HTR-8/SVneo (cell line): ENCODE measurements around the gene FAM240B.

ENCODE experiments used
- DNase-seq: peaks from one replicate; pipeline ENCODE4 v3.0.0; 2011; ENCODE audit warnings: low spot score, mixed read lengths; ENCODE audit not compliant: insufficient read length
- FAIRE-seq: peaks from 2 replicates; lab custom pipeline; 2011; peaks lifted over from hg19 to GRCh38; lab: Jason Lieb, UNC

FAM240B gene

DNA sequence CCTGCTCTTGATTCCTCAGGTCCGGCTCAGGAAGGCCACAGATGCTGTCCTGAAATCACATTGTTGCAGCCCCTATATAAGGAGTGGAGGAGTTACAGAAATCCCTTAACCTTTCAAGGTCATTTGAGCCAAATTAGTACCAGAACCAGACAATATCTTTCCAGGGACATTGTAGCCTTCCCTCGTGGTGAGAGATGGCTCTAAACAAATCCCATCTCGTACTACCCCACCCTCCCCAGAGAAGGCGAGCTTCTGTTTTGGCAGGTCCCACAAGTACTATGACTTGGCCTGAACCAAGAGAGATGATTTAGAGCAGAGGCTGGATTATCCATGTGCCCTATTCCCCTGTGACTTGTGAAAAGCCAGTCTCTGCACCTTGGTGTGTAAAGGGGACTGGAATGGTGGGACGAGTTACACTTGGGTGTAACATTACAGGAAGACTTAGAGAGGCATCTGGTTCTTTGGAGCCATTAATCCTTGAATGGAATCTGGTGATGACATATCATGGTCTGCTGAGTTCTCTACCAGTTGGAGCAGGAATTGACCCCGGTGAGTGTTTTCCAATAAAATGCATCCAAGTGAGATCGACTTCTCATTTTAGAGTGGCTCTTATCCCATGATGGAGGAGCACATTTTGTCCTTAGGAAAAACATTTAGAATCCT, at the start of gene FAM240B:
FAM240B (minus strand) TSS at position 51 of the 663 bp plus-strand sequence. CDS start 16,134 bp downstream, outside the sequence.
- DNase-seq (no peak), FAIRE-seq (no peak)

DNA sequence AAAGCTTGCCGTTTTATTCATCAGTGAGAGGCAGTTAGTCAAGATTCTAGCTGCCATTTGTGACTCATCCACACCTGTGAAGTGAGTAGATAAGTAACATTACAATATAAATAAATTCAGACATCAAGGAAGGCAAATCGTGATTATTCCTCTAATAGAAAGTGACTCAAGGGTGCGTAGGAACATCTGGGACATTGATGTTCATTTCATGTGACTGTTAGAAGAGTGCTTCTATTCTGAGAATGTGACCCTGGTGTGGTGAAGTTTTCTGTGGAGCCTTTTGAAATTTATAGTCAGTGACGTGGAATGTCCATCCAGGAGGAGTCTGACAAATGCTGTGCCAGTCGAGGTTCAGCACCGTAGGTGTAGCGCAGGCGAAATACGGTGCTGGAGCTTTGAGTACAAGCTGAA, 48.4 kb upstream of the FAM240B start:
- no peak for DNase-seq
- no peak for FAIRE-seq

DNA sequence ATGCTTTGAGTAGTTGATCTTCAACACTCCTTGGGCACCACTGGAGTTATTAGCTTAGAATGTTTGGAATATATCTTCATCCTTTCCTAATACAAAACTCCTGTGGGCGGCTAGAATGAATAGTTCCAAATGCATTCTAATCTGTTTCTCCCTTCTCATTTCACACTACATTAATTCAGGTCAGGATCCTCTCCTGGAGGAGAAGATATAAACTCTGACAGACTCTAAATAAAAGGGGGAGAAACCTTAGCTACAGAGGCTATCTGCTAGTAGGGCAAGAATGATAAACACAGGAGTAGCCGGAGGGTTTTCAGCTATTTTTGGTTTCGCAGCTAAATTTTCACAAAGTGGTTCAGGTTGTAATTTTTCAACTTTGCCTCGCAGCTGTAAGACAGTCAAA, 45.2 kb upstream of the FAM240B start:
- DNase-seq = no peak
- no peak for FAIRE-seq

DNA sequence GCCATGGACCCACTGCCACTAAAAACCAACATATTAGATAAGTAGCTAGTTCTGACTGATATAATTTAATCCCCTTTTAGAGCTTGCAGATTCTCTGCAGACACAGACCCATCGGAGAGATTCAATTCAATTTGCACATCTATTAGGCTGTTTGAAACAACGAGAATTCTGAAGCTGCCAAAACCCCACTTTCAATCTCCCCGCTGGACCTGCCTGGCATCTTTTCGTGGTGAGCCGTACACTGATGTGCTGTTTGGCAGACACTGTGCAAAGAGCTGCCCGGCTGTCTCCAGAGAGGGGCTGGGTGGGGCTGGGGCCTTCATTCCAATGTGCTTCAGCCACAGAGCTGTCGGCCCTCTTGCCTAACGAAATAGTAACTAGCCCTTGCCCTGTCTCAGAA, 42.1 kb upstream of the FAM240B start:
- FAIRE-seq (no peak), DNase-seq (no peak)

DNA sequence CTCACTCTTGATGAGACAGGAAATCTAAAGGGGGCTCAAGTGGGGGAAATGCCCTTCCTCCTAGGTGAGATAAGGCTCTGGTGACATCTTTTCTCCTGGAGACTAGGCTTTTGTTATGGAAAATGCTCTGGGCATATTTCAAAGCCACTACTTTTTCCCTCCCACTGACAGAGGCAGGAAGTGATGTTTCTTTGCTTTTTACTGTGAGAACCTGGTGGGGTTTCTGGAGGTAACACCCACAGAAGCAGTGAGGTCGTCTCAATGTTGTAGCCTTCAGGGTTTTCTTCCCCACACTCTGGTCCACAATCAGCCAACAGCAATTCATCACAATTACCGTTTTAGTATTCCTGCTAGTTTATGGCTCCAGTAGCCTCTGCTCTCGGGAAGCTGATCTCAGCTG, 41.4 kb upstream of the FAM240B start:
- no peak for DNase-seq
- FAIRE-seq = no peak

DNA sequence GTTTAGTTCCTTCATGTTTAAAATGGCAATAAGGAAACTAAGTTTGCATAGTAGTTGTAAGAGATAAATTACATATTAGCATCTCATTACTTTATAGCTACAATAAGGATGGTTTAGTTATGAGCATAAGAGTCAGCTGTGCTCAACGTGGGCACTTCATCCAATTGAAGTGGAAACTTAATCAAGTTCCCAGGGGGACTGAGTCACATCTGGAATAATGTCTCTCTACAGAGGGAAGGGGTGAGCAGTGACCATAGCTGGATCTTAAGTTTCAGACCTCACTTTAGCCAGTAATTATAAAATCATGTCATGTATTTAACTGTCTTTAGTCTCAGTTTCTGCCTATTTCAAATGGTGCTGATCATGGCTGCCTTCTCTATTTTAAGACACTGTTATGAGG, 36.8 kb upstream of the FAM240B start:
- FAIRE-seq (no peak), DNase-seq (no peak)

DNA sequence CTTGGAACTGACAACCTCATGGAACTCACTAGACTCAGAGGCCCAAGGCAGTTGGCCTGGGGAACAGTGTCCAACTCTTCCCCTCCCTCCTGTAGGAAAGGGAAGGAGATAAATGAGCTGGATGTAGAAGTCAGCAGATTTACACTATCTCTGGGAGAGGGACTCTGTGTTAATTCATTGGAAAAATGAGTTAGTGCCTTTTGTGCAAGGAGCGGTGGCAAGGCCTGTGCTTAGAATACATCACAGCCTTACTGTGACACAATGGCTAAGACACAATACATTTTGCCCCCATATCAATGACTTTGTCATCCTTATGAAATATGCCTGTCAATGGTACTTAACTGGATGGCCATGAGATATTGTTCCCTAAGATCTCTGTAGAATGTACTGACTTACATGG, 28.0 kb upstream of the FAM240B start:
- DNase-seq (no peak), FAIRE-seq (no peak)

DNA sequence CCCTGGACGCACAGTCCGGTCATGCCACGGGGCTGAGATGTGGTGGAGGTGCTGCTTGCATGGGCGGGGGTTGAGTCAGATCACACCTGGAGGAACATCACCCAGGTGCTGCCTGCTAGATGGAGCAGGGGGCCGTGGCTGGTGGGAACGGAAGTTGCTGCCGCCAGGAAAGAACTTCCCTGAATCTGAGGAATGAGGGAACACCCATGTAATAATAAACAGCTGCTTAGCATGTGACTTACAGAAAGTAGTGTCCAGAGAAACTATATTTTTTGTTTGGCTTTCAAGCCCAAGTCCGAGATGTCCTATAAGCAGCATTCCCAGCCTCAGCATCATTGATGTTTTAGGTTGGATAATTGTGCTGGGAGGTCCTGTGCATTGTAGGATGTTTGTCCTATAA, 27.1 kb upstream of the FAM240B start:
- FAIRE-seq = no peak
- no peak for DNase-seq

DNA sequence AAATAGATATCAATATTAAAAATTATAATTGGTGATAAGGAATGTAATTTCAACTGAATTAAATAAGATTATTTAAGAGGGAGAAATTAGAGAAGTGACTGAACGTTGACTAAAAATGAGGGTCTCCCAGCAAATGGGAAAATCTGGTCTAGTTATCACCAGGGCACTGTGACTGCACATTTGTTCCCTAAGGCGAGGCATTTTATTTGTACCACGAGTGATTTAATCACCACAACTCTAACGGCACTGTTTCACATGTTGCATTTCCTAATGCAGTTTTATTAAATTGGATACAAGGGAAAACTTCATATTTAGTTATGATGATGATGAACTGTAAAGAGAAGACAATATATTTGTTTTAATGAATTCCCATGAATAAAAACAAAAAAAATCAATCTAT, 26.4 kb upstream of the FAM240B start:
- FAIRE-seq (no peak), DNase-seq (no peak)

DNA sequence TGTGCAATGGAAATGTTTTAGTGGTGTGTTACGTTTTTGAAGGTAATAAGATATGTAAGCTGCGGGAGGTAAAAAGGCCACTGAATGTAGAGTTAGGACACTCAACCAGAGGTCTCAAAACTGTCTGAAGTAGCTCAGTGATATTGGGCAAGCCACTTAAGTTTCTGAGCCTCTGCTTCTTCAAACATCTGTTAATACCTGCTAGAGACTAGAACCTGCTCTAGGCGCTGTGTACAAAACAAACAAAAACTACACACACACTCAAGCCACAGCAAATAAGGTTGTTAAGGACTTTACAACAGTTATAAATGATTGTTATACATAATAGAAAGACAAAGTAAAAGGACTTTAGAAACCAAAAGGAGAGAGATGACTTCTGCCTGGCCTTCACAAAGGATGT, 24.6 kb upstream of the FAM240B start:
- DNase-seq (no peak), FAIRE-seq (no peak)

DNA sequence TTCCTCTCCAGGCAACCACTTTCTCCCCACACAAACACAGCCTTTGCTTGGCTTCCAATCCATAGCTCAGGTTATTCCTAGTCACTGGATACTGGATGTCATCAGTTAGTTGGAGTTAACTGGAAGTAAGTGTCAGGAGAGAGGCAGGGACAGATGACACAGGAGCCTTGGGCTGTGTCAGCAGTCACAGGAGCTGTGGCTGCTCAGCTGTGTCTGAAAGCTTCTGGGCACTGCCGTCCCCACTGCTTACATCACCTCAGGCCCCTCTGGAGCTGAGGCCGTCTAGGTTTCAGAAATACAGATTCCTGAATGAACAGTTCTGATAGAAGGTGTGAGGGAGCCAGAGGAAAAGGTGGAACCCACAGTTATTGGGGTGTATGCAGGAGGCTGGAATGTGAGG, 17.3 kb upstream of the FAM240B start:
- no peak for FAIRE-seq
- no peak for DNase-seq

DNA sequence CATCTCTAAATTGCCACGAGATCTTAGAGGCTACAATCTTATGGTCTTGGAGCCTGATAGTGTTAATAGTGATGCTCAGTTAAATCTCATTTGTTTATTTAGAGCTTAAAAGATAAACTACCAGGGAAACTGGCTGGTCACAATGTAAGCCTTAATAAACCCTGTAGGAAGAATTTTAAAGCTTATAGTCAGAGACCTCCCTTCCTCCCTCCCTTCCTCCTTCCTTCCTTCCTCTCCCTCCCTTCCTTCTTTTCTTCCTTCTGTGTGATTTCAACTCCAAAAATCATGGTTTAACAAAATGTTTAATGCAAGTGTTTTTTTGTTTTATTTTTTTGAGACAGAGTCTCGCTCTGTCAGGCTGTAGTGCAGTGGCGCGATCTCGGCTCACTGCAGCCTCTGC, 14.9 kb upstream of the FAM240B start:
- DNase-seq (no peak), FAIRE-seq (no peak)

DNA sequence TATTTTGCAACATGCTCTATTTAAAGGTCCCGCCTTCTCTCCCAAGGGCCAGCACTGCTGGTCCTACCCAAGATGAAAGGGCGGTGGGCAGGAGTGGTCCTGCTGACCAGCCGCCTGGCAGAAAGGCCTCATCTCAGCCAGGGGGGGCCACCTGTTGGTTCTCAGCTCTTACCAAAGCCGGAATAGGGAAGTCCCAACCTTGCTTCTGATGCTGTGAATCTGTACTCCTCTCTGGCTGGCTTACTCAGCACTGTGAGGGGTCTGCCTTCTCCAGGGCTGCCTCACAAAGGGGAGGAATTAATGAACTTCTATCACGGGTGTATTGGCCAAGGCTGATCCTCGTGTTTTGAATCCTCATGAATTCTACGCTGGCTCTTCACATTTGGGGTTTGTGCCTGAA, 13.6 kb upstream of the FAM240B start:
- no peak for DNase-seq
- FAIRE-seq = no peak

DNA sequence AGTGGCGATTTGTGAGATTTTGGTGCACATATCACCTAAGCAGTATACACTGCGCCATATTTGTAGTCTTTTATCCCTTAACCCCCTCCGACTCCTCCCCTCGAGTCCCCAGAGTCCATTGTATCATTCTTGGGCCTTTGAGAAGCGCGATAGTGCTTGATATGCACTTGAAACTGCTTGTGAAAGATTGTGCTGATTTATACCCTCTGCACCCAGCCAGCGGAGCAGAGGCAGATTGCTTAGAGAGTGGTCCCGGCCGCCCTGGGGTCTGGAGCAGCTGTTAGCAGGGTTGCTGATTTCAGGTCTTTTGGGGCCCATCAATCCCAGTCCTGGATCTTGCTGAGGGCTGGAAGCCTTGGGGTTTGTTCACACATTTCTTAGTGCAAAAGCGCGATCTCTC, 13.0 kb upstream of the FAM240B start:
- DNase-seq = no peak
- FAIRE-seq = no peak

DNA sequence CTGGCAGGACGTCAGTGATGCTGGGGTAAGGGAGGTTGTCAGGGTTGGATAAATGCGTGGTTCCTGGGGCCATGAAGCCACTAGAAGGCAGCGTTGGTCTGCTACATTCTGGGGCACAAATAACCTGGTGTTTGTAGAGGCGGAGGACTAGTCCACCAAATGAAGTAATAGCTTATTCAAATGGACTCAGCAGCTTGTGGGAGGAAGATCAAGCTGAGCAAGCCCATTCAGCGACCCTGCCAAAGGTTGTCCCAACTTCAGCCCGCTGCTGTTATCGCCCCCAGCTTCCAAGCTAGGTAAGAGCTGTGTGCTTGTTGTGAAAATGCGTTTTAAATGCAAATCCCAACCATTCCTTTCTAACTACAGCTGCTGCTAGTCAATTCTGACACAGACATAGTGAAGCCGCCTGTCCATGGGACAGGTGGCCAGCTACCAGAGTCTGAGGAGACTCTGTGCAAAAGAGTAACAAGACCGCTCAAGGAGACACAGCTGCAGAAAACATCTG, 7.6 kb upstream of the FAM240B start:
- no peak for FAIRE-seq

DNA sequence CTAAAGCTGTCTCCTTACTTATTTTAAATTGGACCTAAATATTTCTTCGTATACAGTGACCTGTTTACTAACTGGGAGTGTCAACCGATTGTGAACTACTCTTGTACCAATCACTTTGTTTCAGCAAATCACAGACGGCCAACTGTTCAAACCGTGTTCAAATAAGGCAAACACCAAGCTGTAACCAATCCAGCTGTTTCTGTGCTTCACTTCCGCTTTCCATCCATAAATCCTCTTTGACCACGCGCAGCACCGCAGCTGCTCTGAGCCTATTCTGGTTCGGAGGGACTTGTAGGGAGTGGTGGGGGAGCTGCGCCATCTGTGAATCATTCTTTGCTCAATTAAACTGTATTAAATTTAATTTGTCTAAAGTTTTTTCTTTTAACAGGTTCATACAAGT, 4.8 kb upstream of the FAM240B start:
- no peak for DNase-seq

More for the DNA sequence above, 7.6 kb upstream of the FAM240B start:
- DNase-seq = peak; percentile 9

DNA sequence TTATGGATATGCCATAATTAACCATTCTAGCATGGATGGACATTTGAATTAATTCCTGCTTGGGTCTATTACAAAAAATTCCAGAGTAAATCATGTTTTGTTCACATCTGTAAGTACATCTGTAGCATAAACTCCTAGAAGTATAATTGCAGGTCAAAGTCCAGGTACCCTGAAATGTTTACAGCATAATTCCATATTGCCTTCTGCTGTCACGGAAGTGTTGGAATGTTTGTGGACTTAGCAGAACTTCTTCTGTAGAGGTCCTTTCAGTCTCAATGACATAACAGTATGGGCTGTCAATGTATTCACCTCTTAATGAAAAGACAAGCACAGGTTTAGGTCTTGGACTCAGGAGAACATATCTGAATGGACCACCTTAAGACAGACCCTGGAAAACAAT, 1.8 kb downstream of the FAM240B start:
- no peak for FAIRE-seq

More for the DNA sequence above, 4.8 kb upstream of the FAM240B start:
- FAIRE-seq = no peak

DNA sequence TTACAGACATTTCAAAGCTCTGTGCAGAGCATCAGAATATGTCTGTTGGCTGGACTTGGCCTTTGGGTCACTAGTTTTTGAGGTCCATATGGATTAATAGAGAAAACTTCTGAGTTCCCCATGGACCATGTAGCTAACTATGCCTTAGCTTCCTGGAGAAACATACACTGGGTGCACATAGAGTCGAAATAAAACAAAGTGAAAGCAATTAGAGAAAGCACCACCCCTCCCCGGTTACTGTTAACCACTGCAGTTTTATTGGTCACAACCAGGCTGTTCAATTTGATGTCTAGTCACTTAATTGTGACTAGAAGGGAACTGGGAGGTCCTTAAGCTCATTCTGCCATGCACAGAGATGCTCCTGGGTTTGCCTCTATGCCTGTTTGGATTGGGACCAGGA, 4.2 kb downstream of the FAM240B start:
- FAIRE-seq (no peak), DNase-seq (no peak)

More for the DNA sequence above, 1.8 kb downstream of the FAM240B start:
- DNase-seq = no peak

DNA sequence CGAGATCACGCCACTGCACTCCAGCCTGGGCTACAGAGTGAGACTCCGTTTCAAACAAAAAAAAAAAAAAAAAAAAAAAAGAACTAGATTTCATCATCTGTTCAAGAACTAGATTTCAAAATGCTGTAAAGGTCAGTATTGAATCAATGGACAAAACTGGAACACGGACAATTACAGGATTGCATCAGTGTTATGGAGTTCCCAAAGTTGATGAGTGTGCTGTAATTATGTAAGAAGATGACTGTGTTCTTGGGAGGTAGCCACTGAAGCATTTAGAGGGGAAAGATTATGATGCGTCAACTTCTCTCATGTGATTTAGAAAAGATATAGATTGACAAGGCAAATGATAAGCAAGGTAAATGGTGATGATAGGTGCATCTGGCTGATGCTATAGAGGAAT, 6.5 kb downstream of the FAM240B start:
- DNase-seq = no peak
- FAIRE-seq = no peak

DNA sequence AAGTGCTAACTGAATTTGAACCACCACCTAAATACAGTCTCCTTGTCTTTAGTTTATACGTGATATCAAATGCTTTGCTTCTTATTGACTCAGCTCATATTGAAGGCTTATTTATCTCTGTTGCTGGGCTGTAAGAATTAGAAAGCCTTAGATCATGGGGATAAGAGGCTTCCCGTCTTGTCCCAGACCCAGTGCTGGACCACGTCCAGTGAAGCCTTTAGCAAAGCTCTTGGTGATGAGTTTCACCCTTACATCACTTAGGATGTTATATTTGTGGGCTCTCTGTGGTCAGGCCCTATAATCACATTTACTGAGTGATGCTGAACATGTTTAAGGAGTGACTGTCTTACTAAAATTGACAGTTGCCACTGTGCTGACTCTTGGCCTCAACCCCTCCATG, 11.2 kb downstream of the FAM240B start:
- FAIRE-seq = no peak
- no peak for DNase-seq

DNA sequence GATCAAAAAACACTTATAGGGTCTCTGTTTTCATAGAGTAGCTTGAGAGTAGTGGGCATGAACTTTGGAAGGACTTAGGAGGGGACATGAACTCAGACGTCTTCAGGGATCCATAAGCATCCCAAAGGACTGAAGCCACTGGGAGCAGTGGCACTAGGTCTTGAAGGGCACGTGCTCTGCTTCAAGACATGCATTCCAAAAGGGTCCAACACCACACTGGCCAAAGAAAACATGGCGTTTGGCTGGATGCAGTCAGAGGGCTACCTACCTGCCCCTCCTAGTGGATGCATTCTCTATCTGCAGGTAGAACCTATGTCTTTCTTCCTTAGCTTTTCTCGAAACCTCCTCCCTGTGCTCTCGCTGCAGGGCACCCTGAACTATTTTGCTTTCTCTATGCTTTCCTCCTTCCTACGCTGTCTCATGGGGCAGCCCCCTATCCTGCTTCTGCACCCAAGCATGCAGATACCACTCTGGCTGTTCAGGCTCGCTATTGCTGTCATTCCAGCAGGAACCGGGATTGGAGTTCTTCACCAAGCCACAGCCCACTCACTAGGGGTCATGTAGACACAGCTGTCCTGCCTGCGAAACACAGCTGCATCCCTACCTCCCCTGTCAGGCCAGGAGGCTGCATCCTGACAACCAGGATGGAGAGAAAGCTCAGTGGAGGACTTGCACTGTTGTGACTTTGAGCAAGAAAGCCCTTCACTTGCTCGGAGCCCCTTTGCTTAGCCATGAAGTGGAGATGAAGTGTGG, 11.9 kb downstream of the FAM240B start:
- DNase-seq = no peak
- no peak for FAIRE-seq

DNA sequence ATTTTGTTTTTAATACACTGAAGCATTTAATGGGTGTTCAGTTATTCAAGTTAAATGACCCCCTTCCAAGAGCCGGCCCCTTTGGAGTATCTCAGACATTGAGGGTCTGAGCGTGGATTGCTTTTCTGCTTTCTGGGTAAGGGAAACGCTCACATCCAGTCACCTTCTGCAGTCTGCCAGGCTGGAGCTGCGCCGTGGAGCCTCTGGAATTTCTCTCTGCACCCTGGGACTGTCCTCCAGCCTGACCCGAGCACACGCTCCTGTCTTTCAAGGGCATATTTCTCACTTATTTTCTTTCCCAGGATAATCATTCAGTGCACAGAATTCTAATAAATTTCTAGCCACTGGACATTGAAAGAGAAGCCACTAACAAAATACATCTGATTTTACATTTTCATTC, 13.4 kb downstream of the FAM240B start:
- DNase-seq (no peak), FAIRE-seq (no peak)
